ENCODE results near the gene DLGAP1.
"Not testable (repeated sequence)": the region's sequence is repeated elsewhere in the genome, so short reads cannot be mapped to it uniquely, and the experiment has no call there.

DLGAP1 gene

DNA sequence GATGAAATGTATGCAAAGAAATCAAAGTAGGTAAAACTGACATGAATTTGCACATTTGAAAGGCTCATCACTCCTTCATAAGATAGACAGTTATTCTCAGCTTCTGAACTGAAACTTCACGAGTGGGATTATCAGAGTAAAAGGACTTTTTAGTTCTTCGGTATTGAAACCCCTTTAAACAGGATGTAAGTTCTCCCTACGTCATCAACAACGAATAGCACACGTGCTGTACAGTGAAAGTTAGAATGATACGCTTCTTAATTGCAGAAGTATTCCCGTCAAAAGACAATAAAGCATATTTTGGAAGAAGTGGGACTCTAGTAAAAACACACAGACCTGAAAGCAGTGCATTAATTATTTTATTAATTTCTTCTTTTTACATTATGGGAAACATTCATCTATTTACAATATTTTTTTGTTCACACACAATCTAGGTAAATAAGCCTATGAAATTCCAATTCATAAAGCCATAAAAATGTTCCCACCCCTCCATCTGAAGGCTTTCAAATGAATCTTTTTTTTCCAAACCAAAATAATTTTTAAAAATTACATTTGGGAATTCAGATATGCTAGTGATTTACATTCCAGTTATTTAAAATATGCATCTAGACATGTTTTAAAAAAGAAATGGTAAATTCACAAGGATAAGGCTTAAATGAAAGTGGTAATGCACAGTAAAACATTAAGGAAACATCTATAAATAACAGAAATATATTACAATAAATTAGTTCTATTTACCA, 959.2 kb downstream of the DLGAP1 start:
- no peak for DNase-seq (ENCODE audit: low read depth)

DNA sequence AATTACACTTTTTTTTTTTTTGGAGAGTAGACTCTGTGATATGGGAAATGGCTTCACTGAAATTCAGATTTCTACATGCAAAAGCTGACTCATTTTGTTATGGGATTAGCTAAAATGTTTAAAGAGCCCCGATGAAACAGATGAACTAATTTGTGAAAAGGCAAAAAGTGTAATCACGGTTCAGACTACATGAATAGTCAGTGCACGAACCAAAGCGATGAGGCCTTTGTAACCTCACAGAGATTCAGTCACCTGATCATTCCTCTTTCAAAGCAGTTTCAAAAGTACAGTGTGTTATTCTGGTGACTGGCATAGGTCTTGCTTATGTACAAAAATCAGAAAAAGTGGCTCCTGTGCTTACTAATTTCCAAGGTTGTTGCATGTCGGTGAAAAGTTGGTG, 960.5 kb downstream of the DLGAP1 start:
- DNase-seq (ENCODE audit: low read depth), result no peak

DNA sequence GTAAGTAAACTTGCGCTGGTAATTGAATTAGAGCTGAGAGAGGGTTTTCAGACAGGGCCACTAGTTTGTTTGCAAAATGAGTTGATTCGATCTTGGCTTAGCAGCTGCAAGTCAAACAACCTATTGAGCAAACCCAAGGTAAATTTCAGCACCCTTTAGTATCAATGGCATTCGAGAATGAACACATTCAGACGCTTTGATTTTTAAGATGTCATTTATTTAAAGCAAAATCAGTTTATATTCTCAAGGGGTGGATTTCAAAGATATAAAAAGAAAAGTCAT, 960.9 kb downstream of the DLGAP1 start:
- no peak for DNase-seq (ENCODE audit: low read depth)

DNA sequence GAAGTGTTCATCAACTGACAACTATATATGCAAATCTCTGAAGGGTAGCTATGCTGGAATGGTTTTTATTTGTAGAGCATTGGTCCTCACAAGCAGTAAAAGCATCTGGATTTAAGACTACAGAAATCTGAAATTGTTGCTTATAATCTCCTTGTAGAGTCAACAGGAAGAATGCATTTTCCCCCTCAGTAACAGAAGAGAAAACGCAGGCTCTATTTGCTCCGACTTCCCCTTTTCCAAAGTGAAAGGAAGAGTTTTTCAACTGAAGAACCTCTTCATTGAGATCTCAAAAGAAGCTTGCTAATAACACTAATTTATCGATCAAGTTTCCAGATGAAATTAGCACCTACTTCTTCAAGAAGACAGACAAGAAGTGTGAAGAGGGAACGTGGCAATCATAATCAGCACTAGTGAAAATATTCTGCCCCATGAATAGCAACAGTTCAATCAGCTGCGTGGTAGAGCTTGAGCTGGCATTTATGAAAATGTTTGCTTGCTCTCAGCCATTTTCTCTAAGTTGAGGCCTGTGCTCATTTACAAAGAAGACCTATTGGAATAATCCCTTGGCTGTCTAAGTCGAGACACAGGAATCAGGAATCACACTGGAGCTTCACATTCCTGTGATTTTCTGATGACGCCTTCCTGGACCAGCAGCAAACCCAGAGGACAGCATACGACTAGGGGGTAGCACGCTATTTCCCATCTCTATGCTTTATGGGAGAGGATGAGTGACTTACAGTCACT, 961.4 kb downstream of the DLGAP1 start:
- DNase-seq (ENCODE audit: low read depth), result no peak

DNA sequence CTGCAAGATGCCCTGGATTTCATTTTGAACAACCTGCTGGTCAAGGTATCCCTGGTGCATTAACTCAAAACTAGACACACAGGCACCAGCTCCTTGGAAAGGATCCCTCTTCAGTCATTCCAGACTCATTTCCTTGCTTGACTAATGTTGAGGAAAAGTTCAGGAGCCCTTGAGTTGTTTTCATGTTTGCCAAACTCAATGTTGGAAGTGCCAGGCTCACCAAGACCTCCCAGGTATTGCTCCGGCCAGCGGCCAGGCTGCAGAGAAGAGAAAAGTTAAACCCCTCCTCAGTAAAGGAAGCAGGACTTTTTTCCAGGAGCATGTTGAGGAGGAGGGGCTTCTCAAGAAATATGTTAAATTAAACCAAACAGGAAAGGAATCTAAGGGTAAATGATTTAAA, 962.4 kb downstream of the DLGAP1 start:
- DNase-seq (ENCODE audit: low read depth), result no peak

DNA sequence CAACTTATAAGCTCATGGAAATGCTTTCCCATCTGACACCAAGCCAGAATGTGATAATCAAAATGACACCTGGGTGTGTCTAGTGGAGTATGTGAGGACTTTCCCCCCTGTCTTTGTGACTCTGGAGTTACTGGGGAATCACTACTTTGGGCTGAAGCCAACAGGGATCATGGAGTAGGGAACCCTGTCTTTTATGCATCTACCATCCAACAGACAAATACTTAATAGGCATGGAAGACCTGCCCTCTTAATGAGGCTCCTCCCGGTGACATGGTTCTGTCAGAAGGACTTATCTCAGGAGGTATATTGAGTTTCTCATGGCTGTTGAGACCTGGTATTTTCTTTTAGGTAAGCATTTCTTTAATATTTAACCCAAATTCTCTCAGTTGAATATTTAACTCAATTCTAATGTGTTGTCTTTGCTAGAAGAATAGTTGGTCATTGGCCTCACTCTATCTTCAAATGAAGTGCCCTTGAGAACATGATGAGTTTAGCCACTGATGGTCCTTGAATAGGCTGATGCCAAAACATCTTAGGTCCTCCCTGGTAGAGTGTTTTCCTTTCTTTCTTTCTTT, 963.0 kb downstream of the DLGAP1 start:
- DNase-seq (ENCODE audit: low read depth), result no peak

DNA sequence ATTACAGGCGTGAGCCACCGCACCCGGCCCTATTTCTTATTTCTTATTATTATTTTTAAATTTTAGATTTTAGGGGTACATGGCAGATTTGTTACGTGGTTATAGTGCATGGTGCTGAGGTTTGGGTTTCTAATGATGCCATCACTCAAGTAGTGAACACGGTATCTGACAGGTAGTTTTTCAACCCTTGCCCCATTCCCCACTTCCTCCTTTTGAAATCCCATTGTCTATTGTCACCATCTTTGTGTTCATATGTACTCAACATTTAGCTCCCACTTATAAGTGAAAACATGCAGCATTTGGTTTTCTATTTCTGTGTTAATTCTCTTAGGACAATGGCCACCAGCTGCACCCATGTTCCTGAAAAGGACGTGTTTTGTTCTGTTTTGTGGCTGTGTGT, 965.6 kb downstream of the DLGAP1 start:
- no peak for DNase-seq (ENCODE audit: low read depth)

DNA sequence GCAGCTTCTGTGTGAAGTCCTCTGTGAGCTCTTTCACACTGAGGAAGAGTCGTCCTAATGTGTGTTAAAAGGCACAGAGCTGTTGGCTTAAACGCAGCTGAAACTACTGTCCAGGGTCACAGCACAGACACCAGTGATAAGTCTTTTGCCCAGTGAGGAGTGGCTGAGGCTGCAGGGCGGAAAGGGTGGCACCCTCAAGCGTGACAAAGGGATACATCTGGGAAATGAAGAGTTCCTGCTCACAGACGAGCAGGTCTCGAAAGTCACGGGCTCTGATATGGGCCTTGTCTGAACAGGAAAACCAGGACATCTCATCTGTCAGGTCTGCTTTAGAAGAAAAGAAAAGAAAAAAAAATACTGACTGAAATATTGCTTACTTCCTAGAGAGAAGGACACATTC, 968.6 kb downstream of the DLGAP1 start:
- no peak for DNase-seq (ENCODE audit: low read depth)

DNA sequence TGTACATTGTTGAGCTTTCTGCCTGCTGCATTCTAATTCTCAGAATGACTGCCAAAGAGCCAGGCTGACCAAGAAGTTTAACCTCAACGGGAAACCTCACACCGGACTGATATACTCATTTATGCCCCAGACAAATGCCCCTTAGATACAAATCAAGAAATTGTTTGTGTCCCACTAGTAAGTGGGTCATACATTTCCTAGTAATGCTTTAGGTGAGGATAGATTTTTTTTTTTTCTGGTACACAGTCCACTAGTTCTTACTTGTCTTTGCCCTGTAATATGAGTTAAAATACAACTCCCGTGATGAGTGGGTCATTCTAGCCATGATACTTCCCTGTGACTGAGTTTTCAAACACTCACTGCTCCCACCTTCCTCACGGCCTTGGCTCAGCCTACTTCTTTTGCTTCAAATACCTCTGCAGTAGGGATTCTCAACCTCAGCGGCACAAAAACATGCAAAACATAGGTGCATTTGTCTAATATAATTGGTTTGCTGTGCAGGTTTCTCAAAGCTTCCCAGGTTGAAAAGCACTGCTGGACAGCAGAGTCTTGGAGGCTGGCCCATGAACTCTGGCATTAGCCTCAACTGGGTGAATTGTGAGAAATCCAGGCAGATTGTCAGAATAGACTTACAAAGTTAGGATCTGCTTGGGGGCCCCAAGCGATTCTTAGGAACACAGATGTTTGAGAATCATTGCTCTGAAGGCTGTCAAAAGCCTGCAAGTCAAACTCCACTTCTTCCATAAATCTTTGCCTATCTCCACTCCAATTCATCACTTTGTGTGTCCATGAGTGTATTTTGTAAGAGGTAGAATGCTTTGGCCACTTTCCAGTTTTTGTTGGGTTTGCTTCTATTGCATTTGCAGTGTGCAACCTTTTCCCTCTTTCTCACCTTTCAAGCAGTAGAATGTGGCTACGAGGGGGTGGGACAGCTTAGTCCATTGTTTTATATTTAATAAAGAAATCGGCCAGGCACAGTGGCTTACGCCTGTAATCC, 969.7 kb downstream of the DLGAP1 start:
- DNase-seq (ENCODE audit: low read depth), result no peak

DNA sequence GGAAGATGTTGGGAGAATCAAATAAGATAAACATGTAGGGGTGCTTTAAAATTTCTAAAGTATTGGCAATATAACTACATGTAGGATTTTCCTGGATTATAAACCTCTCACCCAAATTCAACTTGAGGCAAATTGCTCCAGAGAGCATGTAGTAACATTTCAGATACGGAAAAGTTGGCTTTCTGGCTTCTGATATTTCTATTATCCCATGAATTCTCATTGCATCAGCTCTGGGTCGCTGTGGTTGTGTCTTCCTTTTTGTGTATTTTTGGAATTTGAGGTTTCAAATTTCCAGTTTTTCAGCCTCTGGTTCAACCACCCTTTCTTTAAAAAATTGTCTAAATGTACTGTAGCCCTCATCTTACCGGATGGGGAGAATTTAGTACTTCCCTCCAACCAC, 972.8 kb downstream of the DLGAP1 start:
- DNase-seq (ENCODE audit: low read depth), result no peak

DNA sequence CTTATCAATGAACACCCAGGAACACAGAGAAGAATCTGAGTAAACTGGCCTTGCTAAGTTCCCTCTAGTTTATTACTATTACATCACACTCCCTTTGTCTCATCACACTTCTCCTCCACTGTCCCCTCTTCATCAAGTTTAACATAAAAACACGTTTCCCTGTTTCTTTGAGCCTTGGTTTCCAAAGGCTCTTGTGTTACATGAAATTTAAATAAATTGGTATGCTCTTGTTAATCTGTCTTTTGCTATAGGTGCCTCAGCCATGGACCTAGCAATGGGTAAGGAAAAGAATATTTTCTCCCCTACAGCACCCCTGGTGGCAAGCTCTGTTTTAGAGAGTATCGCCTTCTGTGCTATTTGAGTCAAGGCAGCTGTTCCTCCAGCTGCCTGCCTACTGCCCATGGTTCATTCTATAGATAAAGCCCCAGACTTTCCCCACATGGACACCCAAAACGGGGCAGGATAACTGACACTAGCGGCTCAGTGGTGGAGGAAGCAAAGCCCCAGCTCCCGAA, 973.4 kb downstream of the DLGAP1 start:
- no peak for DNase-seq (ENCODE audit: low read depth)

DNA sequence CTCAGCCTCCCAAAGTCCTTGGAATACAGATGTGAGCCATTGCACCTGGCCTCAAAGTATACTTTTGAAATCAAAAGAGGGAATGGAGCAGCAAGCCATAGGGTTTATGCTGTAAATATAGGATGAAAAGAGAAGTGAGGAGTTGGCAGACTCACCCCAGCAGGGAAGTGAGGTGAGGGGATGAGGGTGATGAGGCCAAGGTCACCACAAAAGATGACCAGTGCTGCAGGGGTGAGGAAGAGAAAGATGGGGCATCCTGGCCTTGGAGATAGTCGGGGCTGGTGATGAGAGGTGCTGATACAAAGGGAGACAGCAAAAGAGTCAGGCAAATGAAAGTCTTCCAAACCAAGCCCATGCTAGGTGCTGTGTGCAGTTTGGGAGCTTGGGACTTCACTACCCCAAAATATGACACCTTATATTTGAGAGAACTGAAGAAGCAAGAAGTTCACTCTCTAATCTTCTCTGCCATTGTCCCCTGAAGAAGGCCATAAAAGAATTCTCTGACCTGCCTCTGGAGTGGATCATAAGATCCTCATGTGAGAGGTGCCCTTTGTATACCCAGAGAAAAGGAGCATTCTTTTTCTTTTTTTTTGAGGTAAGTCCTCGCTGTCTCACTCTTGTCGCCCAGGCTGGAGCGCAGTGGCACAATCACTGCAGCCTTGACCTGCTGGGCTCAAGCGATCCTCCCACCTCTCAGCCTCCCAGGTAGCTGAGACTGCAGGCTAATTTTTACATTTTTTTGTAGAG, 974.1 kb downstream of the DLGAP1 start:
- DNase-seq (ENCODE audit: low read depth), result no peak

DNA sequence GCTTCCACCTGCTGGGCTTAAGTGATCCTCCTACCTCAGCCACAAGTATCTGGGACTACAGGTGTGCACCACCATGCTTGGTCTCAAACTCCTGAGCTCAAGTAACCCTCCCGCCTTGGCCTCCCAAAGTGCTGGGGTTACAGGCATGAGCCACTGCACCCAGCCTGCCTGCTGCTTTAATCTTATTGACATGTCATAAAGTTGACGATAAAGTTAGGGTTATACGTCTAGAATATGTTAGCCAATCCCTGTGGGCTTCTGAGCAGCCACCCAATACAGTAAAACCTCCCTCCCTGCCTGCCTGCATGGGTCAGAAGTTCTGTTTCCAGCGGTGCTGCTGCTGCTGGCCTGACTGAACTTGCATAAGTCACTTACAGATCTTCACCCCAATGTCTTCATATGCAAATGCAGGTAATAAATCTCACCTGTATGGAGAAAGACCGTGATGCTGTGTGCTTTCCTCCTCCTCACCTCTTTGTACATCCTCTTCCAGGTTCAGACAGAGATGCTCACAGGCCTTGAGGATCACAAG, 975.1 kb downstream of the DLGAP1 start:
- no peak for DNase-seq (ENCODE audit: low read depth)

DNA sequence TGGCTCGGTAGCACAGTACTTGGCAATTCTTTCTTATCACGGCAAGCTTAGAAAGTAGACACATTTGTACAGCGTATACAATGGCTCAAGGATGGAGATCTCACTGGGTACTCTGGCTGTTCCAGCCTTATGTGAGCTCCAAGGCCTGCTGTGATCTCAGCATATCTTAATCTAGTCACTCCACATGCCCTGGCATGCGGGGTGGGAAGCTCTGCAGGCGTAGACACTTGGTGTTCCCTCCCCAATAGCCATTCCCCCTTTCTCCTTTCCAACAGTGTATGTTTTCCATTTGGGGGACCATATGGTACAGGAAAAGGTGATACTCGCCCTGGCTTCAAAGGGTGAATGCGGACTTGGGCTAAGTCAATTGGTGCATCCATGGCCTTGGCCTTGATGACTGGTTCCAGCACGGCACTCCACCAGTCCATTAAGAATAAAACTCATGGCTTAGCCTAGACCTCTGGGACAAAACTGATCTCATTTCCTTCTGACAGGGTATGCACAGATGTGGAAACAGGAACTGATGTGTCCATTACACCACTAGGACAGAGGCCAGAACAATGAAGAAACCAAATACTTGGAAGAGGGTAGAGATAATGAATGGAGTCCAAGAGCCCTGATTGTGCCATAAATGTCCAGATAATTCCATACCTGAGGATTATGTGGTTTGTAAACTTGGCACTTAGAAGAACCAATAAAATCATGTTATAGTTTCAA, 976.7 kb downstream of the DLGAP1 start:
- DNase-seq (ENCODE audit: low read depth), result no peak

DNA sequence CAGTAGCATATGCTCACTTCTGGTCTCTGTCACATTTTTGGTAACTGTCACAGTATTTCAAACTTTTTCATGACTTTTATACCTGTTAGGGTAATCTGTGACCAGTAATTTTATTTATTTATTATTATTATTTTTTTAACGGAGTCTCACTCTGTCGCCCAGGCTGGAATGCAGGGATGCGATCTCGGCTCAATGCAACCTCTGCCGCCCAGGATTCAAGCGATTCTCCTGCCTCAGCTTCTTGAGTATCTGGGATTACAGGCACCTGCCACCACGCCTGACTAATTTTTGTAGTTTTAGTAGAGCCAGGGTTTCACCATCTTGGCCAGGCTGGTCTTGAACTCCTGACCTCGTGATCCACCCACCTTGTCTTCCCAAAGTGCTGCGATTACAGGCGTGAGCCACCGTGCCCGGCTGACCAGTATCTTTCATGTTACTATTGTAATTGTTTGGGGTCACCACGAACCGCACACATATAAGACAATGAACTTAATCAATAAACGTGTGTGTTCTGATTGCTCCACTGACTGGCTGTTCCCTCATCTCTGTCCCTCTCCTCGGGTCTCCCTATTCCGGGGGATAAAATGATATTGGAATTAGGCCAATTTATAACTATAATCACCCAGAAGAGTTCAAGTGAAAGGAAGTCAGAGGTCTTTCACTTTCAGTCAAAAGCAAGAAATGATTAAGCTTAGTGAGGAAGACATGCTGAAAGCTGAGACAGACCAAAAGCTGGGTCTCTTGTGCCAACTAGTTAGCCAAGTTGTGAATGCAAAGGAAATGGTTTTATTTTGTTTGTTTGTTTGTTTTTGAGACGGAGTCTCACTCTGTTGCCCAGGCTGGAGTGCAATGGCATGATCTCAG, 982.2 kb downstream of the DLGAP1 start:
- DNase-seq (ENCODE audit: low read depth), result no peak

DNA sequence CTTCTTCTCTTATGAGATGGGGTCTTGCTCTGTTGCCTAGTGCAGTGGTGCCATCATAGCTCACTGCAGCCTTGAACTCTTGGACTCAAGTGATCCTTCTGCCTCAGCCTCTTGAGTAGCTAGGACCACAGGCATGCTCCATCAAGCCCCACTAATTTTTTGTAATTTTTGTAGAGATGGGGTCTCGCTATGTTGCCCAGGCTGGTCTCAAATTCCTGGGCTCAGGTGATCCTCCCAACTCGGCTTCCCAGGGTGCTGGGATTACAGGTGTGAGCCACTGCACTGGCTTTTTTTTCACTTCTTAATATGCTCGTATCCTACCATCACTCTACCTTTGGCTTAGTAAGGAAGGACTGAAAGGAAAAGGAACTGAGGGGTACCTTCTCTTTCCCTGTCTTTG, 983.0 kb downstream of the DLGAP1 start:
- DNase-seq (ENCODE audit: low read depth), result not testable (repeated sequence)

DNA sequence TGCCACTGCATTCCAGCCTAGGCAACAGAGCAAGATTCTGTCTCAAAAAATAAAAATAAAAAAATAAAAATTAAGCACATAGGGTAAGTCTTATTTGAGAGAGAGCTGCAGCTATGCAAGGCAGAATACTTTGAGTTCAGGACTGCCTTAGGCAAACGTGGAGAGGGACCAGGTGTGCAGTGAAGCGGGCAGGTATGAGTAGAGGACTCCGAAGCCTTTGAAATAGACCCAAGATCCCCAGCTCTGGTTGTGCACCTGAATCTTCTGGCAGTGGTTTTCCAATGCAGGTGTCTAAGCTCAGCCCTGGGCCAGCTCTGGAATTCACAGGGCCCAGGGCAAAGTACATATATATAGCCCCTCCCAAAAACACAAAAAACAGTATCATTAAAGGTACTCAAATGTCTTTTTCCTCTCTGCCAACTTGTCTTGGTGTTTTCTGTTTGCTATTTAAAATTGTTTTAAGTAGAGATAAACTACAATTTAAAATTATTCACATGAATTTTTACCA, 983.9 kb downstream of the DLGAP1 start:
- DNase-seq (ENCODE audit: low read depth), result no peak

DNA sequence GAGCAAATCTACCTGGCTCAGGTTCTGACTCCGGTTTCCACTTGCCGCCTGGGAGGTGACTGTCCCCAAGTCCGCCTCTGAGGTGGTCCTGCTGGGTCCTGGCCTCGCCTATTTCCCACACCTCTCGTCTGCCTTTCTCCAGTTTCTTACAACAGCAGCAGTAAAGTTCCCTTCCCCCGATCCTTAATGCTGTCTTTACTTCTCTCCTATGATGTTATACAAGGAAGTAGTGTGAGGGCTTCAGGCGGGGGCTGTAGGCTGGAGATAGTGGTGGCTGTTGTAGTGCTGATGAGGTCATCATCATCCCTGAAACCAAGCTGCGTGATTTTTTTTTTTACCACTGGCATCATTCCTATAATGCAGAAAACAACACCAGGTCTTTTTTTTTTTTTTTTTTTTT, 986.3 kb downstream of the DLGAP1 start:
- DNase-seq (ENCODE audit: low read depth), result no peak

DNA sequence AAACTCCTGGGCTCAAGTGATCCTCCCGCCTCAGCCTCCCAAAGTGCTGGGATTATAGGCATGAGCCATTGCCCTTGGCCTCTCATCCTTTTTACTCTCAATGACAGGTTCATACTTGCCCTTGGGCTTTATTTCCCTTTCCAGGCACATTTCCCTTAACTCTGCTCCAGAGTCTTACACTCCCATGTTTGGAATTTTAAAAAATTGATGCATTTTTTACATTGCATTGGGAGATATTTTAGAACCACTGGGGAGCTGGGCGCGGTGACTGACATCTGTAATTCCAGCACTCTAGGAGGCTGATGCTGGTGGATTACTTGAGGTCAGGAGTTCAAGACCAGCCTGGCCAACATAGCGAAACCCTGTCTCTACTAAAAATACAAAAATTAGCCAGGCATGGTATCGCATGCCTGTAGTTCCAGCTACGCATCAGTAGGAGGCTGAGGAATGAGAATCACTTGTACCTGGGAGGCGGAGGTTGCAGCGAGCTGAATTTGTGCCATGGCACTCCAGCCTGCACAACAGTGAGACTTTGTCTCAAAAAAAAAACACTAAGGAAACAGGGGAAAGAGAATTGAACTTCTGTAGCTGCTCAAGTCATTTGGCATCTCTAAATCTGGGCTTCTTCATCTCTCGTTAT, 986.9 kb downstream of the DLGAP1 start:
- no peak for DNase-seq (ENCODE audit: low read depth)

Measured in non-pigmented ciliary epithelial cell (primary cell).